GM20431 (cell line): ENCODE measurements around the gene ZNF705A.
"Not testable (repeated sequence)": the region's sequence is repeated elsewhere in the genome, so short reads cannot be mapped to it uniquely, and the experiment has no call there.

Experiments
- in situ Hi-C: fragments of 300-500 bp; cut with MseI, MboI; formaldehyde crosslinking; loops from one replicate; pipeline ENCODE4 v1.15.0; 2020; ENCODE audit warnings: low sequenced_read_pairs; ENCODE audit not compliant: unreplicated experiment

ZNF705A gene

GRCh38 chr12:8182923-8183322 lies 26.1 kb downstream of the ZNF705A start:
- in situ Hi-C loops = not testable (repeated sequence)

GRCh38 chr12:8183346-8183745 lies 26.5 kb downstream of the ZNF705A start:
- in situ Hi-C loops = not testable (repeated sequence)

- in situ Hi-C loops = not testable (repeated sequence)
These were observed 27.4 kb downstream of the ZNF705A start for GRCh38 chr12:8184206-8184605.

GRCh38 chr12:8188088-8188487 lies 31.3 kb downstream of the ZNF705A start:
- in situ Hi-C loops = not testable (repeated sequence)

- in situ Hi-C loops = not testable (repeated sequence)
These were observed 41.0 kb downstream of the ZNF705A start for GRCh38 chr12:8197685-8198308.

- in situ Hi-C loops = not testable (repeated sequence)
These were observed 62.0 kb downstream of the ZNF705A start for GRCh38 chr12:8218711-8219382.

- in situ Hi-C loops = not testable (repeated sequence)
These were observed 64.6 kb downstream of the ZNF705A start for GRCh38 chr12:8221375-8221774.

- in situ Hi-C loops = not testable (repeated sequence)
These were observed 65.0 kb downstream of the ZNF705A start for GRCh38 chr12:8221844-8222243.

- in situ Hi-C loops = not testable (repeated sequence)
These were observed 65.5 kb downstream of the ZNF705A start for GRCh38 chr12:8222303-8222702.

- in situ Hi-C loops = not testable (repeated sequence)
These were observed 66.8 kb downstream of the ZNF705A start for GRCh38 chr12:8223646-8224045.

GRCh38 chr12:8224782-8225181 lies 68.0 kb downstream of the ZNF705A start:
- in situ Hi-C loops = not testable (repeated sequence)

GRCh38 chr12:8226355-8226754 lies 69.5 kb downstream of the ZNF705A start:
- in situ Hi-C loops = no loop called here

GRCh38 chr12:8226992-8227731 lies 70.3 kb downstream of the ZNF705A start, which contains the start of gene FAM90A1:
Gene FAM90A1 (minus strand): TSS chr12:8227618. CDS start chr12:8224832, 2,786 bp downstream.
- in situ Hi-C loops = not testable (repeated sequence)

- in situ Hi-C loops = not testable (repeated sequence)
These were observed 70.9 kb downstream of the ZNF705A start for GRCh38 chr12:8227732-8228077.

- in situ Hi-C loops = not testable (repeated sequence)
These were observed 71.8 kb downstream of the ZNF705A start for GRCh38 chr12:8228607-8229006.

GRCh38 chr12:8229486-8229885 lies 72.7 kb downstream of the ZNF705A start:
- in situ Hi-C loops = not testable (repeated sequence)
